Spleen (tissue), 7 donors: ENCODE results near the gene TRIP6.

Experiments used
- POLR2AphosphoS5 ChIP-seq, 3 donors: sonication (generic); formaldehyde crosslinking; IDR thresholded peaks; one replicate each; pipeline ENCODE4 v1.5.1; 2017; ENCODE audit warnings: antibody characterized with exemption in 3 of 3
- TF ChIP-seq, protein P1 (sequence below), 11 experiments: fragments of 200-600 bp in 7 of 11; fragments of 450-650 bp in 4 of 11; sonication (generic) in 4 of 11; IDR thresholded peaks in 8 of 11; conservative IDR thresholded peaks in 3 of 11; 1 replicate in 7 of 11; 2 replicates in 4 of 11; pipeline versions ENCODE4 v1.4.0 to v1.8.0; 2016 to 2021; ENCODE audit warnings: antibody characterized with exemption in 11 of 11, inconsistent platforms in 4 of 11, mild to moderate bottlenecking in 1 of 11
- donor health status: DM: no; HTN: no; CAD: no; lungs with moderate emphysema.
- donor health status: DM: no; HTN: no; CAD: no.
- donor health status: DM: no; HTN: no; CAD: no.

DNA sequence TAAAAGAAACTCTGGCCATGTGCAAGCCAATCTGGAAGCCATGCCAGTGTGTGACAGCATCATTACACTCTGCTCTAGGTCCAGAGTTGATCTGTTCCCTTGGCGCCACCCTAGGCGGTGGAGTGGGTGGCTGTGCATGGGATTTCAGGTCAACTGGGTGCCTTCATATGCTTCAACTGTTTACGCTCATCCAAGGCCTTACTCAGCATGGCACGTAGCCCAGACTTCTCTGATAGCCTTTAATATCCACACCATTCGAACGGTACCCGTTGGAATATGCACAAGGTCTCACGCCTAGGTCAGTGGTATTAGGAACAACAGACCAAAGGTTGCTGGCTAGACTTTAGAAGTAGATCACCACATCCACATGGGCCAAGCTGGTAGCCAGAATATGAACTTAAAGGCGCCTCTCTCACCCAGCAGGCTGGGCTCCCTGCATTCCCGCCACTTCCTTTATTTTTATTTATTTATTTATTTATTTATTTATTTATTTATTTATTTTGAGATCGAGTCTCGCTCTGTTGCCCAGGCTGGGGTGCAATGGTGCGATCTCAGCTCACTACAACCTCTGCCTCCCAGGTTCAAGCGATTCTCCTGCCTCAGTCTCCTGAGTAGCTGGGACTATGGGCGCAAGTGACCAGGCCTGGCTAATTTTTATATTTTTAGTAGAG lies 47.2 kb downstream of the TRIP6 start:
- TF ChIP-seq, protein P1, sequence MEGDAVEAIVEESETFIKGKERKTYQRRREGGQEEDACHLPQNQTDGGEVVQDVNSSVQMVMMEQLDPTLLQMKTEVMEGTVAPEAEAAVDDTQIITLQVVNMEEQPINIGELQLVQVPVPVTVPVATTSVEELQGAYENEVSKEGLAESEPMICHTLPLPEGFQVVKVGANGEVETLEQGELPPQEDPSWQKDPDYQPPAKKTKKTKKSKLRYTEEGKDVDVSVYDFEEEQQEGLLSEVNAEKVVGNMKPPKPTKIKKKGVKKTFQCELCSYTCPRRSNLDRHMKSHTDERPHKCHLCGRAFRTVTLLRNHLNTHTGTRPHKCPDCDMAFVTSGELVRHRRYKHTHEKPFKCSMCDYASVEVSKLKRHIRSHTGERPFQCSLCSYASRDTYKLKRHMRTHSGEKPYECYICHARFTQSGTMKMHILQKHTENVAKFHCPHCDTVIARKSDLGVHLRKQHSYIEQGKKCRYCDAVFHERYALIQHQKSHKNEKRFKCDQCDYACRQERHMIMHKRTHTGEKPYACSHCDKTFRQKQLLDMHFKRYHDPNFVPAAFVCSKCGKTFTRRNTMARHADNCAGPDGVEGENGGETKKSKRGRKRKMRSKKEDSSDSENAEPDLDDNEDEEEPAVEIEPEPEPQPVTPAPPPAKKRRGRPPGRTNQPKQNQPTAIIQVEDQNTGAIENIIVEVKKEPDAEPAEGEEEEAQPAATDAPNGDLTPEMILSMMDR (IDR thresholded peaks at IDR 0.05 in 8 of 11, conservative IDR thresholded peaks at IDR 0.05 in 3 of 11), result no peak
- no peak for TF ChIP-seq POLR2AphosphoS5 (IDR thresholded peaks at IDR 0.05)
